ENCODE measurements around the gene RGS3.

The RGS3 gene

GRCh38 chr9:113581865-113582697 lies 118.6 kb downstream of the RGS3 start:
- intact Hi-C loops (cut with DNase I; ENCODE audit: low total_unique reads): no loop called here
- H3K27ac ChIP-seq: peak overlapping the region; percentile 84 to 92
- peak; percentile 81 to 93 for DNase-seq
- TF ChIP-seq CTCF (IDR thresholded peaks at IDR 0.05): peak; percentile 50
- H3K4me3 ChIP-seq: peak overlapping the region; percentile 18 to 34
- H3K9me3 ChIP-seq: no peaks in the 10 kb centered on the region
- peaks cover 16 to 91% (median 83%) of the 10 kb centered on the region in 4 donors for H3K4me1 ChIP-seq
- H3K27me3 ChIP-seq: no peaks in the 10 kb centered on the region
- H3K36me3 ChIP-seq: peaks cover 34 to 36% (median 35%) of the 10 kb centered on the region in 3 donors

- peaks cover 35 to 38% (median 36%) of the 10 kb centered on the region in 3 donors for H3K36me3 ChIP-seq
- H3K4me1 ChIP-seq: peaks cover 16 to 91% (median 85%) of the 10 kb centered on the region in 4 donors
- no peak for DNase-seq
- intact Hi-C loops (cut with DNase I; ENCODE audit: low total_unique reads): no loop called here
- H3K27me3 ChIP-seq: no peaks in the 10 kb centered on the region
- peak overlapping the region; percentile 84 to 92 for H3K27ac ChIP-seq
- no peaks in the 10 kb centered on the region for H3K9me3 ChIP-seq
- no peak for TF ChIP-seq CTCF (IDR thresholded peaks at IDR 0.05)
- no peak overlapping the region for H3K4me3 ChIP-seq
Observed at GRCh38 chr9:113582698-113583200, 119.2 kb downstream of the RGS3 start.

- Histone ChIP-seq H3K27me3 (no peaks in the 10 kb centered on the region), H3K4me3 (no peak overlapping the region), H3K27ac (peak overlapping the region; percentile 84 to 92), H3K9me3 (no peaks in the 10 kb centered on the region), H3K36me3 (peaks cover 35 to 38% (median 36%) of the 10 kb centered on the region in 3 donors), H3K4me1 (peaks cover 16 to 89% (median 82%) of the 10 kb centered on the region in 4 donors)
- DNase-seq: no peak
- TF ChIP-seq CTCF (IDR thresholded peaks at IDR 0.05): no peak
- intact Hi-C loops (cut with DNase I; ENCODE audit: low total_unique reads): no loop called here
Observed at GRCh38 chr9:113583511-113584427, 120.2 kb downstream of the RGS3 start.

- Histone ChIP-seq H3K4me3 (no peak overlapping the region), H3K36me3 (peaks cover 35 to 38% (median 36%) of the 10 kb centered on the region in 3 donors), H3K4me1 (peaks cover 16 to 89% (median 78%) of the 10 kb centered on the region in 4 donors), H3K9me3 (no peaks in the 10 kb centered on the region), H3K27ac (peak overlapping the region; percentile 84 to 92), H3K27me3 (no peaks in the 10 kb centered on the region)
- intact Hi-C loops (cut with DNase I; ENCODE audit: low total_unique reads): loop anchor here (5.0 kb wide), 1 partner anchor 182 kb away; the partner anchor contains the start of gene ALAD
- DNase-seq: no peak
- TF ChIP-seq CTCF (IDR thresholded peaks at IDR 0.05): no peak
Observed at GRCh38 chr9:113584428-113585084, 121.0 kb downstream of the RGS3 start.

GRCh38 chr9:113585085-113585442 lies 121.5 kb downstream of the RGS3 start:
- Histone ChIP-seq H3K4me3 (no peak overlapping the region), H3K9me3 (no peaks in the 10 kb centered on the region), H3K27me3 (no peaks in the 10 kb centered on the region), H3K27ac (peak overlapping the region; percentile 78 to 92), H3K36me3 (peaks cover 35 to 38% (median 36%) of the 10 kb centered on the region in 3 donors), H3K4me1 (peaks cover 11 to 88% (median 74%) of the 10 kb centered on the region in 4 donors)
- no peak for DNase-seq
- TF ChIP-seq CTCF (IDR thresholded peaks at IDR 0.05): no peak
- intact Hi-C loops (cut with DNase I; ENCODE audit: low total_unique reads): loop anchor here (5.0 kb wide), 1 partner anchor 183 kb away; the partner anchor contains the start of gene ALAD

Measured in tibial artery (tissue), 4 donors.